Mesenchymal stem cell (in vitro differentiated cells and primary cell): ENCODE results near the gene PHF1.

Source experiments
- DNase-seq: peaks from one replicate; pipeline ENCODE4 v3.0.0-alpha.2; 2013
- H2AFZ ChIP-seq: one replicate; pipeline ENCODE4 v1.6.1; 2013; ENCODE audit warnings: low read depth, mild to moderate bottlenecking, control low read depth, inconsistent platforms, low read length, moderate library complexity
- H2AK5ac ChIP-seq: 2 replicates; pipeline ENCODE4 v1.6.1; 2013; ENCODE audit warnings: low read length, moderate library complexity, mild to moderate bottlenecking, inconsistent platforms; ENCODE audit not compliant: severe bottlenecking
- H2BK120ac ChIP-seq: one replicate; pipeline ENCODE4 v1.6.1; 2013; ENCODE audit warnings: low read depth, mild to moderate bottlenecking, inconsistent platforms, low read length, moderate library complexity
- H2BK12ac ChIP-seq, 2 experiments: one replicate each; pipeline ENCODE4 v1.6.1; 2013; ENCODE audit warnings: inconsistent platforms in 2 of 2, low read length in 2 of 2, mild to moderate bottlenecking in 2 of 2, moderate library complexity in 2 of 2, control low read depth in 1 of 2
- H2BK15ac ChIP-seq: one replicate; pipeline ENCODE4 v1.6.1; 2013; ENCODE audit warnings: mild to moderate bottlenecking, low read depth, inconsistent platforms; ENCODE audit not compliant: poor library complexity, severe bottlenecking
- H2BK5ac ChIP-seq: 2 replicates; pipeline ENCODE4 v1.6.1; 2013; ENCODE audit warnings: low read depth, mild to moderate bottlenecking, low read length, control low read depth, inconsistent platforms; ENCODE audit not compliant: poor library complexity, severe bottlenecking
- H3K14ac ChIP-seq, 2 experiments: one replicate each; pipeline ENCODE4 v1.6.1; 2013; ENCODE audit warnings: inconsistent platforms in 2 of 2, low read length in 2 of 2, control low read depth in 1 of 2, mild to moderate bottlenecking in 1 of 2, moderate library complexity in 1 of 2
- H3K18ac ChIP-seq, 2 experiments: one replicate each; pipeline ENCODE4 v1.6.1; 2013; ENCODE audit warnings: inconsistent platforms in 2 of 2, low read length in 2 of 2, control low read depth in 1 of 2, low read depth in 1 of 2, mild to moderate bottlenecking in 1 of 2
- H3K23ac ChIP-seq, 2 experiments: one replicate each; pipeline ENCODE4 v1.6.1; 2013; ENCODE audit warnings: inconsistent platforms in 2 of 2, low read length in 2 of 2, mild to moderate bottlenecking in 2 of 2, moderate library complexity in 2 of 2, control low read depth in 1 of 2
- H3K27ac ChIP-seq: 2 replicates; pipeline ENCODE4 v1.5.1; 2013; ENCODE audit warnings: mild to moderate bottlenecking, moderate library complexity, low read length, control low read depth, inconsistent platforms; ENCODE audit not compliant: poor library complexity, severe bottlenecking
- H3K27me3 ChIP-seq, 2 experiments: 2 replicates each; pipeline versions ENCODE4 v1.6.1 to v1.7.0; 2013; ENCODE audit warnings: low read length in 2 of 2, mild to moderate bottlenecking in 2 of 2, moderate library complexity in 2 of 2, control low read depth in 1 of 2, inconsistent platforms in 1 of 2; ENCODE audit not compliant: control insufficient read depth in 1 of 2, insufficient read depth in 1 of 2
- H3K36me3 ChIP-seq, 2 experiments: 2 replicates each; pipeline versions ENCODE4 v1.6.1 to v1.7.0; 2013; ENCODE audit warnings: low read length in 2 of 2, control low read depth in 1 of 2, inconsistent platforms in 1 of 2, low read depth in 1 of 2, mild to moderate bottlenecking in 1 of 2; ENCODE audit not compliant: insufficient read depth in 2 of 2, control insufficient read depth in 1 of 2
- H3K4ac ChIP-seq, 2 experiments: one replicate each; pipeline ENCODE4 v1.6.1; 2013; ENCODE audit warnings: inconsistent platforms in 2 of 2, low read length in 2 of 2, mild to moderate bottlenecking in 2 of 2, moderate library complexity in 2 of 2, control low read depth in 1 of 2, low read depth in 1 of 2
- H3K4me1 ChIP-seq: 2 replicates; pipeline ENCODE4 v1.6.1; 2013; ENCODE audit warnings: low read depth, low read length, control low read depth; ENCODE audit not compliant: control insufficient read depth, insufficient read depth
- H3K4me2 ChIP-seq: 2 replicates; pipeline ENCODE4 v1.6.1; 2013; ENCODE audit warnings: low read length, mild to moderate bottlenecking, inconsistent platforms; ENCODE audit not compliant: poor library complexity, severe bottlenecking
- H3K4me3 ChIP-seq, 2 experiments: 2 replicates each; pipeline versions ENCODE4 v1.5.1 to v1.7.0; 2013; ENCODE audit warnings: low read length in 2 of 2, mild to moderate bottlenecking in 2 of 2, control low read depth in 1 of 2, low read depth in 1 of 2; ENCODE audit not compliant: insufficient read depth in 1 of 2
- H3K79me1 ChIP-seq: replicated peaks from 2 replicates; pipeline ENCODE4 v1.6.1; 2013; ENCODE audit warnings: mild to moderate bottlenecking, control low read depth, low read length, inconsistent platforms; ENCODE audit not compliant: poor library complexity, severe bottlenecking
- H3K9ac ChIP-seq: 2 replicates; pipeline ENCODE4 v1.7.0; 2013; ENCODE audit warnings: mild to moderate bottlenecking, low read length, moderate library complexity
- H3K9me3 ChIP-seq: 2 replicates; pipeline ENCODE4 v1.7.0; 2013; ENCODE audit warnings: mild to moderate bottlenecking, low read length; ENCODE audit not compliant: control insufficient read depth
- H4K8ac ChIP-seq: one replicate; pipeline ENCODE4 v1.6.1; 2013; ENCODE audit warnings: inconsistent platforms, mild to moderate bottlenecking, low read length, moderate library complexity
- H4K91ac ChIP-seq: one replicate; pipeline ENCODE4 v1.6.1; 2013; ENCODE audit warnings: mild to moderate bottlenecking, low read length, inconsistent platforms
- WGBS: methylation state at CpG from one replicate; pipeline ENCODE4 v1.1.7; 2013; ENCODE audit warnings: mixed read lengths; 5-methylcytosine and 5-hydroxymethylcytosine counted together

PHF1 gene

GRCh38 chr6:33418690-33419291 is 8.0 kb downstream of the PHF1 start:
- Histone ChIP-seq H4K8ac (peak overlapping the region; percentile 96), H3K9ac (peak overlapping the region; percentile 92), H3K4me1 (peaks cover 27% of the 10 kb centered on the region), H2AK5ac (peak overlapping the region; percentile 82), H3K36me3 (peaks cover 32 to 53% of the 10 kb centered on the region in 2 experiments), H3K9me3 (no peaks in the 10 kb centered on the region), H2BK12ac (peak overlapping the region; percentile 73 to 94), H3K23ac (peak overlapping the region in 1 of 2 experiments; percentile 35), H4K91ac (peak overlapping the region; percentile 96), H3K27me3 (no peaks in the 10 kb centered on the region), H2BK120ac (peak overlapping the region; percentile 56), H2AFZ (no peak overlapping the region), H3K79me1 (peaks cover 25% of the 10 kb centered on the region), H3K18ac (peak overlapping the region; percentile 56 to 93), H3K4me3 (peak overlapping the region in 1 of 2 experiments; percentile 99), H3K27ac (peak overlapping the region; percentile 87), H3K4me2 (peak overlapping the region; percentile 69), H2BK5ac (peak overlapping the region; percentile 48), H3K14ac (peak overlapping the region in 1 of 2 experiments; percentile 31), H2BK15ac (peak overlapping the region; percentile 87), H3K4ac (peak overlapping the region; percentile 79 to 90)
- DNase-seq, result peak; percentile 92
- WGBS, result 14% methylated on average over 7 of the region's 8 CpGs

GRCh38 chr6:33419580-33420490 is 9.0 kb downstream of the PHF1 start, which contains the start of gene SYNGAP1:
TSS of gene SYNGAP1 (plus strand) at chr6:33420065. CDS start at chr6:33420265, 200 bp downstream.
- H3K4me1 ChIP-seq, result peaks cover 29% of the 10 kb centered on the region
- H3K27me3 ChIP-seq, result no peaks in the 10 kb centered on the region
- H2AFZ ChIP-seq, result no peak within 1 kb of the TSS
- peak within 1 kb of the TSS; percentile 40 to 99 for H3K4me3 ChIP-seq
- no peaks in the 10 kb centered on the region for H3K9me3 ChIP-seq
- H3K14ac ChIP-seq, result peak within 1 kb of the TSS in 1 of 2 experiments; percentile 56
- H2BK120ac ChIP-seq, result peak within 1 kb of the TSS; percentile 93
- peak within 1 kb of the TSS; percentile 82 for H2AK5ac ChIP-seq
- peak within 1 kb of the TSS; percentile 25 for H3K27ac ChIP-seq
- H3K18ac ChIP-seq, result peak within 1 kb of the TSS; percentile 37 to 93
- WGBS, result 1% methylated on average over 19 of the region's 22 CpGs
- H4K8ac ChIP-seq, result peak within 1 kb of the TSS; percentile 96
- H4K91ac ChIP-seq, result peak within 1 kb of the TSS; percentile 96
- peak within 1 kb of the TSS; percentile 76 for H3K4me2 ChIP-seq
- DNase-seq, result peak; percentile 72
- peak within 1 kb of the TSS; percentile 92 for H3K9ac ChIP-seq
- H3K79me1 ChIP-seq, result peaks cover 22% of the 10 kb centered on the region
- H2BK12ac ChIP-seq, result peak within 1 kb of the TSS; percentile 73 to 94
- H3K36me3 ChIP-seq, result peaks cover 25 to 53% of the 10 kb centered on the region in 2 experiments
- H2BK15ac ChIP-seq, result peak within 1 kb of the TSS; percentile 55
- H2BK5ac ChIP-seq, result no peak within 1 kb of the TSS
- H3K4ac ChIP-seq, result peak within 1 kb of the TSS; percentile 79 to 90
- H3K23ac ChIP-seq, result no peak within 1 kb of the TSS

DNA sequence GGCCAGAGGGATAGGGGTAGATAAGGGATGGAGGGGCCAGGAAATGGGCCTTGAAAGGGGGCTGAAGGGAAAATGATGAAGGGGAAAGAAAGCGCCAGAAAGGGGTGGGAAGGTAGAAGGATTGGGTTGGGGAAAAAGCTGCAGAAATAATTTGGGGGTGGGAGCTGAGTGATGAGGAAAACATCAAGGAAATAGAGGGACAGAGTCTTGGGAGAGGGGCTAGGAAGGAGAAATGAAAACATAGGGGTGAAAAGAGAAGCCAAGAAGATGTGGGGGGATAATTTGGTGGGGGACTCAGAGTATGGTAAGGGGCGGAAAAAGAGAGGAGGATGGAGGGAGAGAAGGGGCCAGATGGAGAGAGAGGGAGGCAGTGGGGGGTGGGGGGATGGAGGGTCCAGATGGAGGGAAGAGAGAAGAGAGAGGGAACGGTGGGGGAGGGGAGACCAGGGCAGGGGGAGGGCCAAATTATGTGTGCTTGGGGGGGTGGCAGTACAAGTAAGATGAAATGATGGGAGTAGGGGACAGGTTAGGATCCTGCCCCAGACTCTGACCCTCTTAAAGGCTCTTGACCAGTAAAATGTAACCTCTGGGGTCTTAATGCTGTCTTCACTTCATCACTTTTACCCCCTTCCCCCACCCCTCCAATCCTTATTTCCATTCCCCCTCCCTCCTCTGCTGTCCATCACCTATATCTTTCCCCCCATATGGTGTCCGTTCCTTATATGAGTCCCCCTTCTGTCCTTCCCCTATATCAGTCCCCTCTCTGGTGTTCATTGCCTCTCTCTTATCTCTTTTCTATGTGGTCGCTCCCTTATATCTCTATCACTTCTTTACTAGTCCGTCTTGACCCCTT is 9.9 kb downstream of the PHF1 start:
- Histone ChIP-seq H2BK120ac (peak overlapping the region; percentile 93), H3K4me3 (peak overlapping the region; percentile 39 to 78), H3K9me3 (no peaks in the 10 kb centered on the region), H3K4me2 (peak overlapping the region; percentile 66), H3K27ac (no peak overlapping the region), H3K36me3 (peaks cover 19 to 44% of the 10 kb centered on the region in 2 experiments), H2BK12ac (peak overlapping the region in 1 of 2 experiments; percentile 23), H3K4me1 (peaks cover 25% of the 10 kb centered on the region), H3K18ac (peak overlapping the region in 1 of 2 experiments; percentile 41), H2AFZ (no peak overlapping the region), H3K4ac (peak overlapping the region in 1 of 2 experiments; percentile 73), H2BK15ac (peak overlapping the region; percentile 7), H3K14ac (peak overlapping the region in 1 of 2 experiments; percentile 56), H4K91ac (no peak overlapping the region), H2BK5ac (no peak overlapping the region), H4K8ac (no peak overlapping the region), H2AK5ac (peak overlapping the region; percentile 16), H3K9ac (peak overlapping the region; percentile 81), H3K27me3 (no peaks in the 10 kb centered on the region), H3K23ac (no peak overlapping the region), H3K79me1 (peaks cover 22% of the 10 kb centered on the region)
- no peak for DNase-seq
- 66% methylated on average over 6 of the region's 6 CpGs for WGBS
